MM.1S (cell line): ENCODE data around the gene PPP3CB.

Experiments
- DNase-seq: peaks from one replicate; pipeline ENCODE4 v3.0.0-alpha.2; 2015
- H2AFZ ChIP-seq: fragments of 300-600 bp; sonication (generic); 2 replicates; pipeline ENCODE4 v1.6.0; 2016; ENCODE audit warnings: antibody characterized with exemption, low read length
- H3F3A ChIP-seq: fragments of 300-600 bp; sonication (generic); 2 replicates; pipeline ENCODE4 v1.6.1; 2016; ENCODE audit warnings: mild to moderate bottlenecking, antibody characterized with exemption, low read length, moderate library complexity, mixed read lengths; ENCODE audit not compliant: insufficient read depth
- H3K27ac ChIP-seq: fragments of 300-600 bp; sonication (generic); 2 replicates; pipeline ENCODE4 v1.5.1; 2016; ENCODE audit warnings: mild to moderate bottlenecking, low read length
- H3K27me3 ChIP-seq: fragments of 300-600 bp; sonication (generic); replicated peaks from 2 replicates; pipeline ENCODE4 v1.6.0; 2016; ENCODE audit warnings: low read length; ENCODE audit not compliant: insufficient read depth
- H3K36me3 ChIP-seq: fragments of 300-600 bp; sonication (generic); replicated peaks from 2 replicates; pipeline ENCODE4 v1.6.1; 2016; ENCODE audit warnings: mild to moderate bottlenecking, low read length, mixed read lengths; ENCODE audit not compliant: insufficient read depth
- H3K4me1 ChIP-seq: fragments of 300-600 bp; sonication (generic); 2 replicates; pipeline ENCODE4 v1.6.1; 2016; ENCODE audit warnings: low read length, mixed read lengths
- H3K4me2 ChIP-seq: fragments of 300-600 bp; sonication (generic); 2 replicates; pipeline ENCODE4 v1.6.0; 2016; ENCODE audit warnings: low read depth, low read length
- H3K4me3 ChIP-seq: fragments of 300-600 bp; sonication (generic); 2 replicates; pipeline ENCODE4 v1.5.1; 2016; ENCODE audit warnings: low read length, mixed read lengths
- H3K79me2 ChIP-seq: fragments of 300-600 bp; sonication (generic); 2 replicates; pipeline ENCODE4 v1.6.1; 2016; ENCODE audit warnings: mixed run types, low read length, mixed read lengths
- H3K9ac ChIP-seq: fragments of 300-600 bp; sonication (generic); 2 replicates; pipeline ENCODE4 v1.6.1; 2016; ENCODE audit warnings: low read length, mixed read lengths
- H3K9me2 ChIP-seq: fragments of 300-600 bp; sonication (generic); replicated peaks from 2 replicates; pipeline ENCODE4 v1.6.1; 2016; ENCODE audit warnings: mild to moderate bottlenecking, low read length, mixed read lengths; ENCODE audit not compliant: insufficient read depth
- H3K9me3 ChIP-seq: fragments of 300-600 bp; sonication (generic); replicated peaks from 2 replicates; pipeline ENCODE4 v1.6.1; 2016; ENCODE audit warnings: mild to moderate bottlenecking, low read length, mixed read lengths; ENCODE audit not compliant: insufficient read depth
- H4K20me1 ChIP-seq: fragments of 300-600 bp; sonication (generic); 2 replicates; pipeline ENCODE4 v1.6.1; 2016; ENCODE audit warnings: mild to moderate bottlenecking, low read length, moderate library complexity, mixed read lengths; ENCODE audit not compliant: insufficient read depth
- CTCF ChIP-seq: fragments of 300-600 bp; sonication (generic); IDR thresholded peaks from 2 replicates; pipeline ENCODE4 v1.5.1; 2016; ENCODE audit warnings: antibody characterized with exemption, low read length, mixed read lengths
- EZH2 ChIP-seq: fragments of 300-600 bp; sonication (generic); optimal IDR thresholded peaks from 2 replicates; pipeline ENCODE3; 2017; ENCODE audit warnings: low read depth, mild to moderate bottlenecking, antibody characterized with exemption, low read length, mixed read lengths
- EZH2phosphoT487 ChIP-seq: fragments of 300-600 bp; sonication (generic); IDR thresholded peaks from 2 replicates; pipeline ENCODE4 v1.6.1; 2018; ENCODE audit warnings: antibody characterized with exemption, low read length

PPP3CB gene

DNA sequence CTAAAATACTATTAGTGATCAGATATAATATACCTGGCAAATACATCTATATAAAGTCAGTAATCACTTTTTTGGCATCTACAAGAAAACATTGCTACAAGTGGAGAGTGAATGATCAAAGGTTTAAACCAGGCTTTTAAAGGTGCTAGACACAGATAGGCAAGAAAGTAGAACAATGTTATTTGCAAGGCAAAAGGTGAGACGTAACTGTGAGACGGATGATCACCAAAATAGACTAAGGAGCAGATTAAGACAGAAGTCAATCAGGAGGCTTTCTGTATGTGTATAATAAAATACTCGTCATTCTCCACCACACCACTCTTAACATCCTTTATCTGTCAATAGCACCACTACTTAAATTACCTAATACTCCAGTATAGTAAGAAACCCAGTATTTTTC, 90.3 kb downstream of the PPP3CB start:
- H4K20me1 ChIP-seq, result peaks cover 3% of the 10 kb centered on the region
- H3K27ac ChIP-seq, result no peak overlapping the region
- H3K36me3 ChIP-seq, result 0 out of 2 replicates have a peak, but pooled peaks cover 4% of the 10 kb centered on the region
- TF ChIP-seq CTCF (no peak), EZH2phosphoT487 (no peak), EZH2 (no peak)
- no peaks in the 10 kb centered on the region for H3K9me2 ChIP-seq
- H2AFZ ChIP-seq, result no peak overlapping the region
- H3F3A ChIP-seq, result no peaks in the 10 kb centered on the region
- no peaks in the 10 kb centered on the region for H3K9me3 ChIP-seq
- DNase-seq, result no peak
- no peaks in the 10 kb centered on the region for H3K4me1 ChIP-seq
- no peak overlapping the region for H3K4me3 ChIP-seq
- H3K4me2 ChIP-seq, result no peak overlapping the region
- H3K27me3 ChIP-seq, result no peaks in the 10 kb centered on the region
- H3K9ac ChIP-seq, result no peak overlapping the region
- H3K79me2 ChIP-seq, result peaks cover 99% of the 10 kb centered on the region

GRCh38 chr10:73404690-73405089, 91.1 kb downstream of the PPP3CB start:
- H3F3A ChIP-seq, result no peaks in the 10 kb centered on the region
- TF ChIP-seq CTCF, result no peak
- TF ChIP-seq EZH2phosphoT487, result no peak
- no peak for TF ChIP-seq EZH2
- no peak for DNase-seq
- H3K4me1 ChIP-seq, result no peaks in the 10 kb centered on the region
- H3K9me2 ChIP-seq, result no peaks in the 10 kb centered on the region
- no peak overlapping the region for H3K4me2 ChIP-seq
- no peak overlapping the region for H3K9ac ChIP-seq
- H3K27me3 ChIP-seq, result no peaks in the 10 kb centered on the region
- no peak overlapping the region for H2AFZ ChIP-seq
- peaks cover 99% of the 10 kb centered on the region for H3K79me2 ChIP-seq
- peaks cover 3% of the 10 kb centered on the region for H4K20me1 ChIP-seq
- no peak overlapping the region for H3K27ac ChIP-seq
- 0 out of 2 replicates have a peak, but pooled peaks cover 4% of the 10 kb centered on the region for H3K36me3 ChIP-seq
- H3K4me3 ChIP-seq, result no peak overlapping the region
- H3K9me3 ChIP-seq, result no peaks in the 10 kb centered on the region

- Histone ChIP-seq H3K27me3 (no peaks in the 10 kb centered on the region), H4K20me1 (no peaks in the 10 kb centered on the region; the same call in none of the 2 replicates), H2AFZ (no peak overlapping the region), H3K79me2 (peaks cover 83% of the 10 kb centered on the region), H3K27ac (no peak overlapping the region), H3K4me1 (no peaks in the 10 kb centered on the region), H3K4me2 (no peak overlapping the region), H3K36me3 (no peaks in the 10 kb centered on the region; the same call in 1 of the 2 replicates), H3K9me2 (no peaks in the 10 kb centered on the region), H3F3A (no peaks in the 10 kb centered on the region), H3K9ac (no peak overlapping the region), H3K9me3 (no peaks in the 10 kb centered on the region), H3K4me3 (no peak overlapping the region)
- no peak for TF ChIP-seq CTCF
- no peak for TF ChIP-seq EZH2
- TF ChIP-seq EZH2phosphoT487, result no peak
- DNase-seq, result no peak
Observed at GRCh38 chr10:73401636-73402035, 94.2 kb downstream of the PPP3CB start.
